ENCODE data around the gene COMMD1.
A peak's percentile ranks its signal among the peaks of the same experiment; 100 is the strongest.

Gene COMMD1

GRCh38 chr2:62071126-62071598, 165.7 kb downstream of the COMMD1 start:
- TF ChIP-seq CTCF (IDR thresholded peaks at IDR 0.05; ENCODE audit: control extremely low read depth, extremely low read depth, low read depth, missing control alignments): no peak
- CTCF ChIA-PET: no interaction called here
- POLR2A ChIA-PET: interaction anchor here (0.6 kb wide), 1 partner anchor 71 kb away, joined by 3 read pairs; no protein-coding TSS in a partner anchor
- no peak for DNase-seq (ENCODE audit: extremely low spot score)

GRCh38 chr2:62071760-62072680, 166.5 kb downstream of the COMMD1 start:
- no peak for TF ChIP-seq CTCF (IDR thresholded peaks at IDR 0.05; ENCODE audit: control extremely low read depth, extremely low read depth, low read depth, missing control alignments)
- CTCF ChIA-PET: interaction anchor here (1.2 kb wide), 1 partner anchor 22 kb away, joined by 3 read pairs; no protein-coding TSS in a partner anchor
- DNase-seq (ENCODE audit: extremely low spot score): no peak
- POLR2A ChIA-PET: no interaction called here

- no peak for DNase-seq (ENCODE audit: extremely low spot score)
- POLR2A ChIA-PET: interaction anchor here (0.6 kb wide), 1 partner anchor 79 kb away, joined by 3 read pairs; no protein-coding TSS in a partner anchor
- TF ChIP-seq CTCF (IDR thresholded peaks at IDR 0.05; ENCODE audit: control extremely low read depth, extremely low read depth, low read depth, missing control alignments): no peak
- CTCF ChIA-PET: interaction anchor here (0.8 to 1.8 kb wide), 5 partner anchors 10 to 35 kb away, joined by 3 to 6 read pairs (median 4); no protein-coding TSS in a partner anchor
Measured at GRCh38 chr2:62074233-62074632, 168.8 kb downstream of the COMMD1 start.

GRCh38 chr2:62076980-62077638, 171.6 kb downstream of the COMMD1 start:
- CTCF ChIA-PET: no interaction called here
- DNase-seq (ENCODE audit: extremely low spot score): peak; percentile 25
- TF ChIP-seq CTCF (IDR thresholded peaks at IDR 0.05; ENCODE audit: control extremely low read depth, extremely low read depth, low read depth, missing control alignments): no peak
- POLR2A ChIA-PET: no interaction called here

GRCh38 chr2:62084801-62085200, 179.3 kb downstream of the COMMD1 start:
- POLR2A ChIA-PET: interaction anchor here (0.7 kb wide), 1 partner anchor 44 kb away, joined by 3 read pairs; no protein-coding TSS in a partner anchor
- DNase-seq (ENCODE audit: extremely low spot score): no peak
- TF ChIP-seq CTCF (IDR thresholded peaks at IDR 0.05; ENCODE audit: control extremely low read depth, extremely low read depth, low read depth, missing control alignments): no peak
- CTCF ChIA-PET: no interaction called here

GRCh38 chr2:62089658-62090057, 184.2 kb downstream of the COMMD1 start:
- POLR2A ChIA-PET: no interaction called here
- DNase-seq (ENCODE audit: extremely low spot score): no peak
- TF ChIP-seq CTCF (IDR thresholded peaks at IDR 0.05; ENCODE audit: control extremely low read depth, extremely low read depth, low read depth, missing control alignments): no peak
- CTCF ChIA-PET: interaction anchor here (1.3 kb wide), 1 partner anchor 11 kb away, joined by 3 read pairs; no protein-coding TSS in a partner anchor

Measured in GM10248 (cell line).